IMR-90 (cell line): ENCODE results near the gene S100A11. TPM values are rescaled to one million over a fixed set of nuclear protein-coding genes. Genes with fewer than 3 reads are reported as not detected.

Source experiments
- ATAC-seq: fragments of 200-7000 bp; cut with Tn5 transposase; 2 replicates; pipeline ENCODE4 v1.9.1; 2020; ENCODE audit warnings: low read depth, mild to moderate bottlenecking, moderate library complexity
- BruUV-seq: library from RNA; stranded (reverse); fragments of 400-500 nt; replicated peaks from 2 replicates; lab custom pipeline; 2021; lab: Mats Ljungman, UMichigan
- CTCF ChIA-PET: fragments of 300-600 bp; formaldehyde crosslinking; extraction: SDS; loops from one replicate; lab custom pipeline; 2021; ENCODE audit warnings: antibody characterized with exemption; lab: Yijun Ruan, JAX
- POLR2A ChIA-PET: fragments of 300-600 bp; sonication (Branson Sonifier 250); formaldehyde crosslinking; loops from one replicate; lab custom pipeline; 2022; ENCODE audit warnings: antibody characterized with exemption; ENCODE audit not compliant: unreplicated experiment; lab: Charles Lee
- DNase-seq: peaks from one replicate; pipeline ENCODE4 v3.0.0; 2013
- H2AFZ ChIP-seq: replicated peaks from 2 replicates; pipeline ENCODE3; 2013; ENCODE audit warnings: low read length, mild to moderate bottlenecking; ENCODE audit not compliant: poor library complexity
- H2AK5ac ChIP-seq: 2 replicates; pipeline ENCODE4 v1.6.1; 2013; ENCODE audit warnings: low read depth, low read length, inconsistent platforms
- H2AK9ac ChIP-seq: replicated peaks from 2 replicates; pipeline ENCODE3; 2013; ENCODE audit warnings: mild to moderate bottlenecking, low read depth, low read length, moderate library complexity; ENCODE audit not compliant: poor library complexity
- H2BK120ac ChIP-seq: 2 replicates; pipeline ENCODE4 v1.6.1; 2013; ENCODE audit warnings: low read depth, low read length, inconsistent platforms
- H2BK15ac ChIP-seq: 3 replicates; pipeline ENCODE4 v1.6.1; 2013; ENCODE audit warnings: low read depth, low read length, inconsistent platforms
- H2BK20ac ChIP-seq: 2 replicates; pipeline ENCODE4 v1.6.1; 2013; ENCODE audit warnings: low read depth, mild to moderate bottlenecking, inconsistent platforms, low read length, moderate library complexity
- H2BK5ac ChIP-seq: 2 replicates; pipeline ENCODE4 v1.6.1; 2013; ENCODE audit warnings: mild to moderate bottlenecking, low read depth, low read length, inconsistent platforms; ENCODE audit not compliant: poor library complexity, severe bottlenecking
- H3K14ac ChIP-seq: replicated peaks from 2 replicates; pipeline ENCODE4 v1.6.1; 2013; ENCODE audit warnings: low read depth, low read length, inconsistent platforms
- H3K18ac ChIP-seq: 2 replicates; pipeline ENCODE4 v1.6.1; 2013; ENCODE audit warnings: low read depth, low read length, control low read depth
- H3K23ac ChIP-seq: 2 replicates; pipeline ENCODE4 v1.6.1; 2013; ENCODE audit warnings: low read depth, low read length, inconsistent platforms
- H3K27ac ChIP-seq: 2 replicates; pipeline ENCODE4 v1.5.1; 2013; ENCODE audit warnings: mild to moderate bottlenecking, control low read depth, low read length; ENCODE audit not compliant: insufficient read depth
- H3K27me3 ChIP-seq: 2 replicates; pipeline ENCODE4 v1.6.1; 2013; ENCODE audit warnings: low read length; ENCODE audit not compliant: control insufficient read depth, insufficient read depth
- H3K36me3 ChIP-seq: 2 replicates; pipeline ENCODE4 v1.6.1; 2013; ENCODE audit warnings: low read length, mixed read lengths; ENCODE audit not compliant: control insufficient read depth, insufficient read depth
- H3K4ac ChIP-seq: 2 replicates; pipeline ENCODE4 v1.6.1; 2013; ENCODE audit warnings: low read depth, low read length, inconsistent platforms
- H3K4me1 ChIP-seq: 2 replicates; pipeline ENCODE4 v1.6.1; 2013; ENCODE audit warnings: low read length, mixed read lengths; ENCODE audit not compliant: control insufficient read depth, insufficient read depth
- H3K4me2 ChIP-seq: 2 replicates; pipeline ENCODE4 v1.6.1; 2013; ENCODE audit warnings: low read depth, mild to moderate bottlenecking, control low read depth, low read length, moderate library complexity
- H3K4me3 ChIP-seq: 2 replicates; pipeline ENCODE4 v1.5.1; 2013; ENCODE audit warnings: low read depth, mild to moderate bottlenecking, control low read depth, low read length, moderate library complexity; ENCODE audit not compliant: insufficient read depth
- H3K56ac ChIP-seq: 2 replicates; pipeline ENCODE4 v1.6.1; 2013; ENCODE audit warnings: low read length, inconsistent platforms; ENCODE audit not compliant: insufficient read depth; ENCODE audit errors: extremely low read depth
- H3K79me1 ChIP-seq, 2 experiments: 2 replicates each; pipeline ENCODE4 v1.6.1; 2013; ENCODE audit warnings: low read length in 2 of 2, inconsistent platforms in 1 of 2, low read depth in 1 of 2
- H3K9ac ChIP-seq: 2 replicates; pipeline ENCODE4 v1.6.1; 2013; ENCODE audit warnings: low read depth, low read length, control low read depth
- H3K9me1 ChIP-seq: 2 replicates; pipeline ENCODE4 v1.6.1; 2013; ENCODE audit warnings: low read length, inconsistent platforms; ENCODE audit not compliant: insufficient read depth
- H3K9me3 ChIP-seq: 2 replicates; pipeline ENCODE4 v1.6.1; 2013; ENCODE audit warnings: low read length; ENCODE audit not compliant: control insufficient read depth, insufficient read depth
- H4K20me1 ChIP-seq: 2 replicates; pipeline ENCODE4 v1.6.1; 2013; ENCODE audit warnings: low read length, inconsistent platforms; ENCODE audit not compliant: insufficient read depth
- H4K5ac ChIP-seq: 2 replicates; pipeline ENCODE4 v1.6.1; 2013; ENCODE audit warnings: mild to moderate bottlenecking, low read depth, low read length, control low read depth
- H4K8ac ChIP-seq, 2 experiments: 2 replicates each; pipeline ENCODE4 v1.6.1; 2013; ENCODE audit warnings: low read depth in 2 of 2, low read length in 2 of 2, control low read depth in 1 of 2, inconsistent platforms in 1 of 2
- H4K91ac ChIP-seq: 2 replicates; pipeline ENCODE4 v1.6.1; 2013; ENCODE audit warnings: low read depth, low read length, inconsistent platforms; ENCODE audit not compliant: insufficient read depth
- BHLHE40 ChIP-seq: fragments of 150-350 bp; IDR thresholded peaks from 2 replicates; pipeline ENCODE4 v1.6.1; 2016; ENCODE audit warnings: mild to moderate bottlenecking, low read depth, low read length
- CEBPB ChIP-seq: IDR thresholded peaks from 2 replicates; pipeline ENCODE4 v1.6.1; 2012; ENCODE audit warnings: low read depth, low read length, improper control_type of control experiment
- FOS ChIP-seq: fragments of 150-350 bp; IDR thresholded peaks from 2 replicates; pipeline ENCODE4 v1.6.1; 2016; ENCODE audit warnings: low read depth, low read length
- MAFK ChIP-seq: IDR thresholded peaks from 2 replicates; pipeline ENCODE4 v1.6.1; 2012; ENCODE audit warnings: low read depth, low read length, improper control_type of control experiment
- MXI1 ChIP-seq: IDR thresholded peaks from 2 replicates; pipeline ENCODE4 v1.6.1; 2012; ENCODE audit warnings: low read depth, mild to moderate bottlenecking, low read length, moderate library complexity, borderline replicate concordance
- POLR2A ChIP-seq: IDR thresholded peaks from 2 replicates; pipeline ENCODE4 v1.6.1; 2012; ENCODE audit warnings: mild to moderate bottlenecking, low read depth, low read length
- RAD21 ChIP-seq: IDR thresholded peaks from 2 replicates; pipeline ENCODE4 v1.6.1; 2012; ENCODE audit warnings: low read length, improper control_type of control experiment
- SMC3 ChIP-seq: fragments of 150-350 bp; IDR thresholded peaks from 2 replicates; pipeline ENCODE4 v1.6.1; 2016; ENCODE audit warnings: low read depth, mild to moderate bottlenecking, antibody characterized with exemption, low read length, moderate library complexity
- WGBS, 2 experiments: methylation state at CpG; one replicate each; pipeline versions ENCODE4 v1.1.5 to v1.1.7; 2013; ENCODE audit warnings: missing lambda C conversion rate in 2 of 2; ENCODE audit not compliant: insufficient read length in 1 of 2; ENCODE audit errors: extremely low coverage in 2 of 2; 5-methylcytosine and 5-hydroxymethylcytosine counted together
- dilution Hi-C: fragments of 300-500 bp; cut with HindIII; formaldehyde crosslinking; loops from one replicate; pipeline ENCODE4 v1.14.3; 2018; ENCODE audit warnings: low sequenced_read_pairs; ENCODE audit not compliant: unreplicated experiment
- in situ Hi-C: fragments of 300-500 bp; cut with MboI; formaldehyde crosslinking; loops from 3 replicates; pipeline ENCODE4 v1.14.3; 2019; ENCODE audit warnings: low sequenced_read_pairs, inconsistent platforms, mixed read lengths
- intact Hi-C: fragments of 100-400 bp; cut with micrococcal nuclease; formaldehyde crosslinking; loops from 2 replicates; pipeline ENCODE4 v1.10.0; 2022
- polyA plus RNA-seq, 3 experiments: library from polyadenylated mRNA; depleted of rRNA; stranded (reverse); fragments of >200 nt; gene quantifications; 2 replicates each; pipeline ENCODE4 v1.2.3, GENCODE V29; 2012; ENCODE audit warnings: low replicate concordance in 1 of 3
- total RNA-seq: library from RNA; depleted of rRNA; stranded (reverse); fragments of >200 nt; gene quantifications from 2 replicates; pipeline ENCODE4 v1.2.3, GENCODE V29; 2012
- TF ChIP-seq, protein P1 (sequence below): fragments of 150-350 bp; IDR thresholded peaks from 2 replicates; pipeline ENCODE4 v1.6.1; 2017; ENCODE audit warnings: mild to moderate bottlenecking, antibody characterized with exemption, low read length, low read depth
- TF ChIP-seq, protein P2 (sequence below): fragments of 150-350 bp; IDR thresholded peaks from 2 replicates; pipeline ENCODE4 v1.6.1; 2016; ENCODE audit warnings: low read depth, mild to moderate bottlenecking, low read length, moderate library complexity, borderline replicate concordance

Gene S100A11
- total and polyA plus RNA-seq, 2 of the 4 experiments (the other 2 are of a cell fraction): 167 to 1,402 TPM

DNA sequence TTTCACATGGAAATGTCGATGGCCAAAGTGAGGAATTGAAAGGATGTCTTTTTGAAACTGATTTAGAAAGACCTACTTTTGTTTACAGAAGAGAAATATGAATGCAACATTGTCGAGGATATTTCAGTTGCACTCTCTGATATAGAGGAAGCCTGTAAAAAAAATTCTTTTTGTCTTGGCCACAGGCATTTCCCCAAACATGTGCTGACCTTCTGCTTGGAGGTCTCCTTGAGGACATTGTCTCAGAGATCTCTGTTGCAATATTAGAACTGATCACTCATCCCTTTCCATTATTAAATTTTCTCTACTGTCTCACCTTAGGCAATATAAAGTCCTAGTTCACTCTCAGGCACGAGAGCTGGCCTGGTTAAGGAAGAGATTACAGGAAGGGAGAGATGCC is 16.0 kb downstream of the S100A11 start:
- H4K8ac ChIP-seq: no peak overlapping the region
- TF ChIP-seq, protein P1, sequence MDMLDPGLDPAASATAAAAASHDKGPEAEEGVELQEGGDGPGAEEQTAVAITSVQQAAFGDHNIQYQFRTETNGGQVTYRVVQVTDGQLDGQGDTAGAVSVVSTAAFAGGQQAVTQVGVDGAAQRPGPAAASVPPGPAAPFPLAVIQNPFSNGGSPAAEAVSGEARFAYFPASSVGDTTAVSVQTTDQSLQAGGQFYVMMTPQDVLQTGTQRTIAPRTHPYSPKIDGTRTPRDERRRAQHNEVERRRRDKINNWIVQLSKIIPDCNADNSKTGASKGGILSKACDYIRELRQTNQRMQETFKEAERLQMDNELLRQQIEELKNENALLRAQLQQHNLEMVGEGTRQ: no peak
- TF ChIP-seq MXI1 (no peak), BHLHE40 (no peak), MAFK (no peak), RAD21 (no peak), POLR2A (no peak), SMC3 (no peak), FOS (no peak), CEBPB (no peak)
- TF ChIP-seq, protein P2, sequence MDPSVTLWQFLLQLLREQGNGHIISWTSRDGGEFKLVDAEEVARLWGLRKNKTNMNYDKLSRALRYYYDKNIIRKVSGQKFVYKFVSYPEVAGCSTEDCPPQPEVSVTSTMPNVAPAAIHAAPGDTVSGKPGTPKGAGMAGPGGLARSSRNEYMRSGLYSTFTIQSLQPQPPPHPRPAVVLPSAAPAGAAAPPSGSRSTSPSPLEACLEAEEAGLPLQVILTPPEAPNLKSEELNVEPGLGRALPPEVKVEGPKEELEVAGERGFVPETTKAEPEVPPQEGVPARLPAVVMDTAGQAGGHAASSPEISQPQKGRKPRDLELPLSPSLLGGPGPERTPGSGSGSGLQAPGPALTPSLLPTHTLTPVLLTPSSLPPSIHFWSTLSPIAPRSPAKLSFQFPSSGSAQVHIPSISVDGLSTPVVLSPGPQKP: no peak
- ChIA-PET CTCF (no interaction called here), POLR2A (no interaction called here)
- H2BK15ac ChIP-seq: no peak overlapping the region
- no peak overlapping the region for H2BK20ac ChIP-seq
- DNase-seq (no peak), ATAC-seq (no peak)
- no peaks in the 10 kb centered on the region for H3K4me1 ChIP-seq
- no peaks in the 10 kb centered on the region for H3K36me3 ChIP-seq
- H2BK120ac ChIP-seq: no peak overlapping the region
- H3K4me3 ChIP-seq: no peak overlapping the region
- in situ Hi-C loops: no loop called here
- no TSS peak for BruUV-seq
- H3K9me3 ChIP-seq: no peaks in the 10 kb centered on the region
- no peak overlapping the region for H2BK5ac ChIP-seq
- no CpG with 5 or more reads among the region's 3 CpGs for WGBS, 2 experiments
- intact Hi-C loops: no loop called here
- H3K4ac ChIP-seq: no peak overlapping the region
- 0 out of 2 replicates have a peak, but pooled peaks cover under 1% of the 10 kb centered on the region for H3K9me1 ChIP-seq
- H3K27ac ChIP-seq: no peak overlapping the region
- H3K14ac ChIP-seq: no peak overlapping the region
- no peak overlapping the region for H3K56ac ChIP-seq
- H3K27me3 ChIP-seq: peaks cover 49% of the 10 kb centered on the region
- H4K91ac ChIP-seq: no peak overlapping the region
- no peaks in the 10 kb centered on the region for H3K79me1 ChIP-seq
- no peak overlapping the region for H3K4me2 ChIP-seq
- dilution Hi-C loops: loop anchor here (25.0 kb wide), 1 partner anchor 109 kb away; the partner anchor contains the start of gene THEM4
- H2AK9ac ChIP-seq: no peak overlapping the region
- no peak overlapping the region for H2AFZ ChIP-seq
- no peak overlapping the region for H3K18ac ChIP-seq
- no peak overlapping the region for H3K9ac ChIP-seq
- no peaks in the 10 kb centered on the region for H4K20me1 ChIP-seq
- H3K23ac ChIP-seq: no peak overlapping the region
- no peak overlapping the region for H4K5ac ChIP-seq
- H2AK5ac ChIP-seq: no peak overlapping the region
